Activated naive CD4-positive, alpha-beta T cell treated with anti-CD3 and anti-CD28 coated beads, Interleukin-2, amount 50 U/mL, for 16 hours (primary cell): ENCODE results near the gene MYT1.
A peak's percentile ranks its signal among the peaks of the same experiment; 100 is the strongest.

ENCODE experiments used
- DNase-seq: peaks from one replicate; pipeline ENCODE4 v3.0.0-alpha.2; 2020

Gene MYT1

DNA sequence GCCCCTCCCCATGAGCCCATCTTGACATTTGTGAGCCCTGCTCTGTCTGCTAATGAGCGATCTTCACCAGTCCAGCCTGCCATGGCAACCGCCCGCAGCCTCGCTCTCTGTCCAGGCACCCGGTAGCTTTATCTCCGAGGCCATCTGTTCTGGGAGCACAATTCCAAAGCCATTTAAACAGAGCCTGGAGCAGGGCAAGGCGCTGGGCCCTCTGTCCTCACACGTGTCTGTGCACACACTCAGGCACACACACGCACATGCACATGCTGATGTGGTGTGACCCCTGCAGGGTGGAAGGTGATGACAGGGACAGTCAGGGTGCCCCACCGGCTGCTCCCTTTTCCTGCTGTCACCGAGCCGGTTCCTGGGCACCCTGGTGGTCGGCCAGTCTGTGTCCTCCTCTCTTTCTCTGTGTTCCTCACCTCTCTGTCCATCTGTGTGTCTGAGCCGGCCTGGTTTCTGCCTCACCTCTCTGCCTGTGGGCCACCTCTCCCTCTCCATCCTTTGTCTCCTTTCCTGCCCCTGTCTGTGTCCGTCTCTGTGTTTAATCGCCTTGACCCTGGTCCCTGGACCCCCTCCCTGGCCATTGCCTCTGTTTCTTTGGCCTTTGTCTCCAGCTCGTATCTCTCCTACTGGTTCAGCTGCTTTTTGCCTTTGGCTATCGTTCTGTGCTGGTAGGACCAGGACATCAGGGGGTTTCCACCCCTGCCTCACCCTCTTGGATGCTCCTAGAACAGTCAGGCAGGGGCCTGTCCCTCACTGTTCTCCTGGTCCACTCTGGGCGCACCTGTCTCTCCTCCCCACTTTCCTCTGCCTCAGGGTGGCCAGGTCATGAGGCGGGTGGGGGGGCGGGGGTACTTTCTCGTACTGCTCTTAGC lies 8.8 kb upstream of the MYT1 start:
- DNase-seq, result no peak

DNA sequence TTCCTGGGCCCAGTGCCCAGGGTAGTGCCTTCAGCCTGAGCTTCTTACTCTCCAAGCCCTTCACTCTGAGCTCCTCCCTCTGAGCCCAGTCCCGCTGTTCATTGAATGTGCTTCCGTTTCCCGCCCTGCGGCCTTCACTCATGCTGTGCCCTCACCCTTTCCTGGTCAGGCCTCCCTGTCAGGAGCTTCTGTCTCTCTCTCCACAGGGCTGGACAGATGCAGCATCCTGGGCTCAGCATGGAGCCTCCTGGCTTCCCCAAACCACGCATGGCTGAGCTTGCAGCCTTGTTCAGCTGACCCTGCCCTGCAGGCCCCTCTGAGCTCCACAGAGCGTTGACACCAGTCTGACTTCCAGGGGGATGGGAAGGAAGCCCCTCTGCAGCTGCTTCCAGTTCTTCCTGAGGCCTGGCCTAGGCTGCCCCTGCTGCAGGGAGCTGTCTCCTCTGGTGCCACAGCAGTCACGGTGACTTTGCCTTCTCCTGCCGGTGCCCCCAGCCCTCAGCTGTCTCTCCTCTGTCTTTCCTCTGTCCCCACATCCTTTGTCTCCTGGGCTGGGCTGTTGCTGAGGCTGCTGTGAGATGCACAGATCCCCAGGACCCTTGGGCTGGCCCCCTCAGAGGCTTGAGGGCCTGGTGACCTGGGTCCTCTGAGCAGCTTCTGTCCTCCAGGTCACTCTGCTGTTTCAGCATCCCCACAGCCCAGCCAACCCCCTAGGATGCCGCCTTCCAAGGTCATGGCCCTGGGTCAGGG lies 7.9 kb upstream of the MYT1 start:
- no peak for DNase-seq

DNA sequence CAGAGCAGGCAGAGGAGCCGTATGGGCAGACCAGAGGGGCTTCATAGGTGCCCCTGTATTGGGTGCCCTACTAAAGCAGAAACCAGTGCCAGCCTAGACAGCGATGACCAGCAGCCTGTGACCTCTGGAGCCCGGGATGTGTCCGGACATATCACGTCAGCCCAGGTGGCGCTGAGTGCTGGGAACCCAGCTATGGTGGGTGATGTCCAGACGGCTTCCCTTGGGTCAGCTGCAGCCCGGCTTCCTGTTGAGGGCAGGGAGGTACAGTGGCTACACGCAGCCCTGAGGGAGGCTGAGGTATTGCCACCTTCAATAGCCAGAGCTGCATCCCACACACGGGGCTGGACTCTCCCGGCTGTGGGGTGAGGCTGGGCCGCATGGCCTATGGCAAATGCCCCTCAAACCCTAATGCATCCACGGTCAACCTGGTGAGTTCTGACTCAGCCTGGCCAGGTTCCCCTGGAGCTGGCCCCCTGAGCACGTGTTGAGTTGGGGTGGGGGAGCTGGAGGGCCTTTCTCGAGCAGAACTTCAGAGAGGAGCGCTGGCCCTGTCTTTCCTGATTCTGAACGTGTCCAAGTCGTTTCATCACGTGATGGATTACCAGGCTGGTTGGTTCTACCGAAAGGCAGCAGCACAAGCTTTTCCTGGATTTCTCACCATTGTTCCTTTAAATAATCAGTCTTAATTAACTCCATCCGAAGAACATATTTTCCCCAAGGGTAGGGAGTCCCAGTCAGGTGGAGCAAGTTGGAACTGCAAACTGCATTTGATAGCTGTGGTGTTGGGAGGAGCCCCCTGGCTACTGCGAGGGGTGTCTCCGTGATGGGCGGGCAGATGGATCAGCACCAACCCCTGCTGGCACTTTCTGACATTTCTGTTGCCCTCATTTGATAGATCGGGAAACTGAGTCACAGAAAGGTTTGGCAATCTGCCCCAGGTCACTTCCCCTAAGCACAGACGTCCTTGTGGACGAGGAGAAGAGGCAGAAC lies 7.1 kb upstream of the MYT1 start:
- DNase-seq, result no peak

DNA sequence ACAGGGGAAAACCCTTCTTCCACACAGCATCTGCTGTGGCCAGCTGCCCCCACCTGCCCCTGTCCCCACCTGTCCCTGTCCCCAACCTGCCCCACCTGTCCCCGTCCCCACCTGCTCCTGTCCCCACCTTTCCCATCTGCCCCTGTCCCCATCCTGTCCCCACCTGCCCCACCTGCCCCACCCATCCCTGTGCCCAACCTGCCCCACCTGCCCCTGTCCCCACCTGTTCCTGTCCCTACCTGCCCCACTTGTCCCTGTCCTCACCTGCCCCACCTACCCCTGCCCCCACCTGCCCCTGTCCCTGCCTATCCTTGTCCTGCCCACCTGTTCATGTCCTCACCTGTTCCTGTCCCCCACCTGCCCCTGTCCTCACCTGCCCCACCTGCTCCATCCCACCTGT lies 6.4 kb upstream of the MYT1 start:
- DNase-seq, result no peak

DNA sequence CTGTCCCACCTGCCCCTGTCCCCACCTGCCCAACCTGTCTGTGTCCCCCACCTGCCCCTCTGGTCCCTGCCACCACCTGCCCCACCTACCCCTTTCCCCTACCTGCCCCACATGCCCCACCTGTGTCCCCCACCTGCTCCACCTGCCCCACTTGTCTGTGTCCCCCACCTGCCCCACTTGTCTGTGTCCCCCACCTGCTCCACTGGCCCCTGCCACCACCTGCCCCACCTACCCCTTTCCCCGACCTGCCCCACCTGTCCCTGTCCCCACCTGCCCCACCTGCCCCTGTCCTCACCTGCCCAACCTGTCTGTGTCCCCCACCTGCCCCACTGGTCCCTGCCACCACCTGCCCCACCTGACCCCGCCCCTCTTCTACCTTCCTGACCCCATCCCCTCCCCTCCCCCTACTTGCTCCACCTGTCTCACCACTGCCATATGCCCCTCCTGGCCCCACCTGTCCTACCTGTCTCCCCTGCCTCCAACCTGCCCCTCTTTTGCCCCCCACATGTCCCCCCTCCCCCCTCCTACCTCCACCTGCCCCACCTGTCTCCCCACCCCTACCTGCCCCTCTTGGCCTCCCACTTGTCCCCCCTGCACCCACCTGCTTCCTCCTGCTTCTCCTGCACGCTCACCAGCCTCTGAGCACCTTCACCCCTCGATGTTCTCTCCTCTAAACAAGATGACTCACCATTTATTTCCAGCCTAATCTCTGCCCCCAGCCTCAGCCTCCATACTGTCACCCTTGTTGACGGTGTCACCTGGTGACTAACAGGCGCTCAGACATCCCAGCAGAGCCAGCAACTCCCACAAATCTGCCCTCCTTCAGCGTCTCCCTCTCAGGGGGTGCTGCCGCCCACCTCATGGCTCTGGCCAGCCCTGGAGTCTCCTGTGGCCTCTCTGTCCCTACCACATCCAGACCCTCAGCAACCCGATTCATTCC lies 5.6 kb upstream of the MYT1 start:
- DNase-seq, result no peak

DNA sequence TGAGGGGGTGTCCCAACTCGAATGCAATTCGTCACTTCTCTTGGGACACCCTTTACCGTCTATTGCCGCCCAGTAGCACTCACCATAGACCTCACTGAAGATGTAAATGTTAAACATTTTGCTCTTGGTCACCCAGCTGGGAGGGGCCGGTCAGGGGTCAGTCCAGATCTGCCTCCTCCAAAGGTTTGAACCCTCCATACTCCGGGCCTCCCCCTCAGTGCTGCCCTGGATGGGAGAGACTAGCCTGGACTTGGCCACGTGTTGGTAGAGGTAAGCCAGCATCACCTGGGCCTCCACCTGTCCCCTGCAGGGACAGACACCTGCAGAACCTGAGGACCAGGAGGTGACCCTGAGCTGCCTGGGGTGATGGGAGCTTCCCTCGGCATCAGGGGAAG lies 5.0 kb upstream of the MYT1 start:
- no peak for DNase-seq

DNA sequence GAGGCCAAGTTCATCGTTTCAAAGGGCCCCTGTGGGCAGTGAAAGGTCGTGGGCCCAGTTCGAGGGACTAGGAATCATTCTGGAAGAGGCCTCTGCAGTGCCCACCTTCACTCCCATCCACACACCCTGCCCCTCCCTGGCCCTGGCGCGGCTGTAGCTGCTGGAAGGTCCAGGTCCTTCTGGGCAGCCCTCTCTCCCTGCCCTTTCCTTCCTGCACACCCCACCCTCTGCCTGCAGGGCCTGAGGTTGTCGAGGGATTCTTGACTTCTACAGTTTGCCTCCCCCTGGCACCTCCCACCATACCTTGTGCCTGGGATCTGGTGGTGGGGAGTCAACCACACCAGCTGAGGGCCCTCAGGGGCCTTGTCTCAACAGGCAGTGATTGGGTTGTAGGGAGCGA lies 4.5 kb upstream of the MYT1 start:
- no peak for DNase-seq

DNA sequence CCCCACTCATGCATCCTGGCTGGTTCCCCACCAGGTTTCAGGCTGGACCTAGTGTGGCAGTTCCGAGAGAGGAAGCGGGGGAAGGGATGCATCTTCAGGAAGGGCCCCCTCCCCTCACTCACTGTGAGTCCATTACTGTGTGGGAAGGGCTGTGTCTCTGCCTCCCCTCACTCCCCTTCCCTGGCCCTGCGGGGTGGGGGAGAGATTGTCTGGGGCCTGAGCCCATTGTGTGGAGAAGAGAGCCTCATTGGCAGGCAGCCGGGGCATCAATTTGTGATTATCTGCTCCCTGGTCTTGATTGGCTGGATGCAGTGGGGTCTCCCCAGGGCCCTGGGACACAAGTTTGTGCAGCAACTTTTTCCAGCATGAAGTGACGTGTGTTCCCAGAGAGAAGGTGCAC lies 4.1 kb upstream of the MYT1 start:
- no peak for DNase-seq

DNA sequence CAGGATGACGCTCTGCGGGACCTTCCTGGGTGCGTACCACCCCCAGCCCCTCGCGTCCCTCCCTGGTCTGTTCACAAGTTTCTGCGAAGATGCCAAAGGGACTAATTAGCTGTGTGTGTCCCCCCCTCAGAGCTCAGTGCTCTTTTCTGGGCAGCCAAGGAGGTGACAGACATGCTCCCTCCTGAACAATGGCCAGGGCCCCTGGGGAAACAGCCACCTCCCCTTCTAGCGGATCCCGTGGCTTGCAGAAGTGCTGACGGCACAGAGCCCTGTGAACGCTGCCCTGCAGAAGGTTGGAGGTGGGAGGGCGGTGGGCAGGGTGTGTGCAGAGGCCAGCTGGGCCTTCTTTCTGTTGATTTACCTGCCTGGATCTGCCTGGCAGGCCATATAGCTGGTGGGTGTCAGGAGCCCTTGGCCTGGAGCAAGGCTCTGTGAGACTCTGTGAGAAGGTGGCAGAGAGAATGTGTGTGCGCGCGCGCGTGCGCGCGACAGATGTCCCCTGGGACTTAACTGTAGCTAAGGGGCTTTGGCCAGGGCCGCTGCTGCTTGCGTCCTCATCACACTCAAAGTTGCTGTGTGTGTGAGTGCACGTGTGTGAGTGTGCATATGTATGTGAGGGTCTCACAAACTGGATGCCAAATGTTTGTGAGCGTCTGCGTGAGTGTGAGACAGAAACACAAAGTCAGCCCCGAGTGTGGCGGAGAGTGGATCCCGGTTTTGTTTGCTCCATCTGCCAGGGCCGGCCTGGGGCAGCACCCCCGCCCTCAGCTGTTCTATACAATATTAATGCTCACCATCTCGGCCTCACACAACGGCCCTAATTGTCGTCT lies 3.5 kb upstream of the MYT1 start:
- DNase-seq, result no peak

DNA sequence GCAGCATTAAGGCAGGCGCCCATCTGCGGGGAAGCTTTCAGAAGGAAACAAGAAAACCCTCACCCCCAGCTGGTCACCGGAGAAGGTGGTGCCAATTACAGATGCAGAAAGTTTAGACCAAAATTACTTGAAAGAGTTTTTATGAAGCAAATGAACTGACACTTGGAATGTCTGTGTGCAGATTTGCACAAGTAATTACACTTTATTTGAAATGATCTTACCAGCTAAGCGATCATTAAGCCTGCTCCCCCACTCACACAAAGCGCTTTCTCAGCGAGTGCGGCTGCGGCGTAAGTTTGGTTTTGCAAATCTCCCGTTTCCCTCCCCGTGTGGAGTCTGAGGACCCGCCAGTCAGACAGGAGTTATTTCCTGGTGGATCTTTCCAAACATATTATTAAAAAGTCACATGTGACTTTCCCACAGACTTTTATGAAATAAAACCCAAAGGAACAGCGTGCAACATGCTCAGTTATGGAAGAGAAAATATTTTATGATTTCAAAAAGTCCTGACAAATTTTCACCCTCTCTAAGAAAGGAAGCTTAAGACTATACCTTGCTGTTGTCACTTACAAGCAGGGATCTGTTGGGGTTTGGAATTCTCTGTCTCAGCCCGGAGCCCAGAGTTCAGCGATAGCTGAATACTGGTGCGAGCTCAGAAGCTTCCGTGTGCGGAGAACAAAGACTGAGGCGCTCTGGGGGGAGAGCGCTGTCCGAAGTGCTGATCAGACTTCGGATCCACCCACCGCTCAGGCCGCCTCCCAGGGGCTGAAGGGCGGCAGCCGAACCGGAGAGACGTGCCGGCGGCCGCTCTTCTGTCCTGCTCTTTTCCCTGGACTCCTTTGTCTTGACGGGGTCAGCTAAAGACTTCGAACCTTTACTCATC lies 2.7 kb upstream of the MYT1 start:
- peak; percentile 26 for DNase-seq

DNA sequence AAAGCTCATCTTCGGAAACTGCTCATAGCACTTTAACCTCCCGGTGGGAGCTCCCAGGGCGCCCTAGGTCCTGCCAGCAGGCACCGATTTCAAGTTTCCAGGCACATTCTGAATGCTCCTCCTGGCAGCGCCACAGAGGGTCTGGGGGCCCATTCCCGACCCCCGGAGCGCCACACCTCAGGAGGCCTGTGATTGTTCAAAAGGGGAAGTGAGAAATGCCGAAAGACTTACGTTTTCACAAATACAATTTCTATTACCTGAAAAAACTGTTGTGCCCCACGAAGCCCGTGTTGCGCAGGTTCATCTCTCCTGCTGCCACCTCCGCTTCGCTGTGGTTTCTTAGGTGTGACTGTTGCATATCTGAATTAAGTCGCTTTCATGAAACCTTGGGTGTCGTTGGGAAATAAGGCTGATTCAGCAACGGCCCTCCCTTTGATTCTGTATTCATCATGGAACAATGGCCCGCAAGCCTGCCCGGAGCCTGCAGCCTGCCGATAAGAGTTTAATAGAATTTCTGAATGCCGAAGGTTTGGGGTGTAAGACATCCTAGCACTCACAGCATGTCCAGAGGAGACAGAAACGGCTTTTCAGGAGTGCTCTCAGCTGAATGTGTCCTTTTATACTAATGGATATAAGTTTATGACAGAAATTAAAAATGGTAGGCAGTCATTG lies 1.9 kb upstream of the MYT1 start:
- no peak for DNase-seq

DNA sequence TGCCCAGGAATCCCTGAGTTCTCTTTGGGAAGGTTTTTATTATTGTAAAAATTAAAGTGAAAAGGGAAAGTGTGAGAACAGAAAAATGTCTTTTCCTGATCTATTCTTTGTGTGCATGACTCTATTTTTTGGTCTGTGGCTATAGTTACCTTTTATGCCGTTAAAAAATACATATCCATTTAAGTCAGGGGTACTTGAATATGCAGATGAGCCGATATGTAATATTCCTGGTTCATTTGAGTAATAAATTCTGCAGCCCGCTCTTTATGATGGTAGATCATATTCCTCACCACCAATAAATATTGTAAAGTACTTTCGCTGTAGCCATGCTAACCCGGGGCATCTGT lies 503 bp upstream of the MYT1 start:
- DNase-seq, result no peak

DNA sequence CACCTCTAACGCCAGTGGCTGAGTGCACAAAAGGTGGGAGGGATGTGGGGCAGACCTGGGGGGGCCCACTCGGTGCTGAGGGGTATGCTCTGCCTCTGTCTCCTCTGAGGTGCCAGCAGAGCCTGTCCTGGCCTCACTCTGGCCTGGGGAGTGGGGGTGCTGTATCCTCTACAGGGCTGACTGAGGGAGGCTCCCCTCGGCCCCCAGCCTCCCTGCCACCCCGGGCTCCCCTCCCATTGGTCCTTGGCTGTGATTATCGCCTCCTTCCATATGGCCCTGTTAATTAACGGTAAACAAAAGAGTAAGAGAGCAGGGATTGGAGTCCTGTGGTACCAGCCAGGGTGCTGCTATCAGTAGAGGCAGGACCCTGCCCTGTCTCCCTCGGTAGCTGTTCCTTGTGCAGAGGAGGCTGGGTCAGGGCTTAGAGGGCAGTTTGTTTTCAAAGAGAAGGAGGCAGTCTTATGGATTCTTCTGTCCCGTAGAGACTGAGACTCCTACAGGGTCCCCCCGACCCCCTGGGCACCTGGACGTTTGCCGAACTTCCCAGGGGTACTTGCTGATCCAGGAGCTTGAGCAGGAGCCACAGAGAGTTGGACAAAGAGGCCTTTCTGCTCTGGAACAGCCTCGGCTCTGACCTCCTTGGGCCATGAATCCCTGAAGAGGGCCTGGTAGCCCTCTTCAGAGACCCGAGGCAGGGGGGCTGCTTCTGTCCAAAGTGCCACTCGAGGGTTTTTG lies 1.8 kb downstream of the MYT1 start:
- DNase-seq, result no peak

DNA sequence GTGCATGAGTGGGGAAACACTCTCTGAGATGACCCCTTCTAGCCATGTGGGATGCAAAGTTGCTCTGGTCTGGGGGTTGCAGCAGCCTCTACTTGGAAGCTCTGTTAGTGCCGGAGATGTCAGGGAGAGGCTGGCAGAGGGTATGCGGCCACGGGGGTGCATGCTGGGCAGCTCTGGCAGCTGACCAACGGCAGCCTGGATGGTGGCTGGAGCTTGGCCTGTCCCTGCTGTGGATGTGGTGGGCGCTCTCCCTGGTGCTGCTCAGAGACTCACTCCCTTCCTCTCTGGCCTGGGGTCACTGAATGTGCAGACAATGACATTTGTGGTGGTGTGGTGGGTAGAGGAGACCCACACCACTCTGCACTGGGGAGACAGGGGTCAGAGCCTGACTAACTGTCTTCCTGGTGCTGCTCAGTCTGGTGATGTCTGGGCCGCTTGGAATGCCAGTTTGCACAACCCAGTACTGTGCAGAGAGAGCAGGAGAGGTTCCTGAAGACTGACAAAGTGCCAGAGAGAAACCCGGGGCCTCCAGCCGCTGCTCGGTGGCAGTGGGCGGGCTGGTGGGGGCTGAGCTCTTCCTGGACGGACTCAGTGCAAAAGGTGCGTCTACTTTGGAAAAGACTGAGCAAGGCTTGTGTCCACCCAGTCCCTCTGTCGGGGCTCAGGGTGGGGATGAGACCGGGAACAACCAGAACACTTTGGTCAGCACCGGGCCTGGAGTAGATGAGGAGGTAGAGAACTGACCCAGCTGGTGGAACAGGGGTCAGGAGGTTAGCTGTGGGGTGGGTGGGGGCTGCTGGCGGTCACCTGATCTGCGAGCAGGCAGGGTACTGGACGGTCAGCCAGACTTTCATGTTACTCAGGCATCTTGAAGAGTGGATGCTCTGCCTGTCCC lies 2.7 kb downstream of the MYT1 start:
- DNase-seq, result no peak

DNA sequence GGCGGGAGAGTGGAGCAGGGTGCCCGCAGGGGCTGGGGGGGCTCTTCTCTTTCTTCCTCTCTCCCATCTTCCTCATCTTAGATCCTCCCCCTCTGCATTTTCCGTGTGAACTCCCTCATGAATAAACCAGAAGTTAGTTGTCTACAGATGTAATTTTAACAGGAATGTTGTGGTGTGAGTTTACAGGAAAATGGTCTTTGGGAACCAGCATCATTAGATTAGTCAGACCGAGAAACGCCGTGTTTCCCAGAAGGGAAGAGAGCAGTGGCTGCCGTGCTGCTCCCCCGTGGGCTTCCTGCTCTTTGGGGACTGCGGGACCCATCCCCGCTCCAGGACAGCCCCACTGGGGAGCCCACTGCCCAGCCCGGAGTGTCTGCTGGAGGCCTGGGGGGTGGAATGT lies 3.4 kb downstream of the MYT1 start:
- no peak for DNase-seq

DNA sequence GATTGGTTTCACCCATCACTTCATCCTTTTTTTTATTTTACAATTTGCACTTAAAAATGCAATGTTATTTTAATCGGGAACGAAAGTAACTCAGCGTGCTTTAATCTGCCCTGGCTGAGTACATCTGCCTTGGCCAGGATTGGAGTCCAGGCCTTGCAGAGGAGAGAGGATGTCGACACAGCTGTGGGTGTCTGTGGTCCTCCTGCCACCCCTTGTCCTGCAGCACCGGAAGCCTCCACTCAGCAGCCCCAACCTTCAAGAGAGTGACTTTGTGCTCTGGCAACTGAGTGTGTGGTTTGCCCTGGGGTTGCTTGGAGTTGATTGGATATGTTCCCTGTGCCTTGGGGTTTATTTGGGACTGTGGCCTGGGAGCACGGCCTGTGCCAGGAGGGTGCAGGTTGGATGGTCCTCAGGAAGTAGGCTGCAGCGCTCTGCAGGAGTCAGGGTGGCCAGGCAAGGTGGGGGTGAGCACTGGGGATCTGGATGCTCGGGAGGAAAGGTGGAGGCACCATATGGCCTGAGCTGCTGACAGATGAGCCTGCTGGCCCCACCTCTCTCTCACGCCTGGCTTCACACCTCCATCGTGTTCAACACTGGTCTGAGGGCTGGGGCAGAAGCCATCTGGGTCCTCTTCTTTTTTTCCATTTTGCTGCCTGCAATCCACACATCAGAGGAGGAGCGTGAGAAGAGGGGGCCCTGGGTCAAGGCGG lies 4.3 kb downstream of the MYT1 start:
- no peak for DNase-seq

DNA sequence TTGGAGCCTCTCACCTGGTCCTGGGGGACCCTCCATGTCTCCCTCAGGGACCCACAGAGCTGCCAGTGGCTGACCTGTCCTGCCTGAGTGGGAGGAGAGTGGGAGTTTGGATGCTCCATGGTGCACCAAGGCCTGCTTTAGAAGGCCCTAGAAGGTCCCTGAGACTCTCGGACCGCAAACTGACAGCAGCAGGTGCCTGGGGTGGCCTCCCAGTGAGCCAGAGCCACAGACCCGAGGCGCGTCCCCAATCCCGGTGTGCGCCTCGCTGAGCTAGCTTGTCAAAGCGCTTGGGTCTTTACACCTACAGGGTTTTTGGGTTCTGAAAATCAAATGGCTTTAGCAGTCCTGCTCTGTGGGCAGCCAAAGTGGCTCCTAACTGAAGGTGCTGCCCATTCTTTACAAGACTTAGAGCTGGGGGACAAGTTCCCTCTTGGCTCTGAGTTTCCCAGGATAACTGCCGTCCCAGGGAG lies 4.9 kb downstream of the MYT1 start:
- no peak for DNase-seq
